ENCODE results near the gene SNAPC1.

Gene SNAPC1

DNA sequence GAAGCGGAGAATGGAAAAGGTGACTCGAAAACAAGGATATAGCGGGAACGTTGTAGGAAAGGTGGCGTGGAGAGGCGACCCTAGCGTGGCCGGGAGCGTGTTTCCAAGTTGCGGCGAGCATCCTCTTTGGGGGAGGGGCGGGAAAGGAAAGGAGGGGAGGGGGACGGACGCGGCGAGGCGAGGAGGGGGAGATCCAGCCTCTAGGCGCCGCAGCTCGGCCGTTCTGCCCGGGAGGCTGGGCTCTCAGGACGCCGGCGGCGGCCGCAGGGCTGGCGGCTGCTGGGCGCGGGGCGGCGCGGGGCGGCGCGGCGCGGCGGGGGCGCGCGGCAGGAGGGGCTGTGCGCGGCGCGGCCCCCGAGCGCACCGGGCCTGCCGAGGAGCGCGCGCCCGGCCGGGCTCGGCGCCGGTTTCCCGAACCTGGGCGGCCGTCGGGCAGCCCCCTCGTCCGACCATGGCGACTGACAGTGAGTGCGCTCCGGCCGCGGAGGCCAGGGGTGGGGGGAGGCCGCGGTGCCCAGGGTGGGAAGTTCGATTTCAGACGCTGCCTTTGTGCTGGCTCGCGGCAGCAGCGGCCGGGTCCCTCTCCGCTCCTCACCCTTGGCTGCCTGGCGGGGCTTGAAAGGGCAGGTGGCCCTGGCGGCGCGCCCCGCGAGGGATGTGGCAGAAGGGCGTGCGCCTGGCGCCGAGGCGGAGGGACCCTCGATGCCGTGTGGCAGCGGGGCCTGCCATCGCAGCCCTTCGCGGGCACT lies 50.3 kb downstream of the SNAPC1 start, which contains the start of gene SYT16:
TSS of gene SYT16 (plus strand) at position 357 of the 749 bp plus-strand sequence.
- DNase-seq (ENCODE audit: low spot score): no peak

DNA sequence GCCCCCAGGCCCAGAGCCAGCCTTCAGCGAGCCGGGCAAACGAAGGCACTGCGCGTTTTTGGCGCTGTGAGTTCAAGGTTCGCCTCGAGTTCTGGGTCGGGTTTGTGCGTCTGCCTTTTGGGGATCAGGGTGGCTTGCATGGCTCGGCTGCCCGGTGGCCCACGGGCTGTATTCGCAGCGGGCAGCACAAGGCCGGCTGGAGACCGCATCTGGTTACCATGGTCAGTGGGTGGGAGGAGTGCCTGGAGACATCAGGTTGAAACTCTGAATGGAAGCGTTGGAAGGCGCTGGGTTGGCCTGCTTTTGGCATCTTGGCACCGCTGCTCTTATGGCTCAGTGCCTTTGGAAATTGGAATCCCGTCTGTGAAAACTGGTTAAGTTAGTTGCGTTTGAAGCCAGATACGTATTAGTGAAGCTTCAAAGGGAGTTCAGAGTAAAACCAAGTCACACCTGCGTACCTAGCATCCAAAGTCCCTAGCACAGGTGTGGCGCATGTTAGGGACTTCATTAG lies 50.9 kb downstream of the SNAPC1 start:
- no peak for DNase-seq (ENCODE audit: low spot score)

DNA sequence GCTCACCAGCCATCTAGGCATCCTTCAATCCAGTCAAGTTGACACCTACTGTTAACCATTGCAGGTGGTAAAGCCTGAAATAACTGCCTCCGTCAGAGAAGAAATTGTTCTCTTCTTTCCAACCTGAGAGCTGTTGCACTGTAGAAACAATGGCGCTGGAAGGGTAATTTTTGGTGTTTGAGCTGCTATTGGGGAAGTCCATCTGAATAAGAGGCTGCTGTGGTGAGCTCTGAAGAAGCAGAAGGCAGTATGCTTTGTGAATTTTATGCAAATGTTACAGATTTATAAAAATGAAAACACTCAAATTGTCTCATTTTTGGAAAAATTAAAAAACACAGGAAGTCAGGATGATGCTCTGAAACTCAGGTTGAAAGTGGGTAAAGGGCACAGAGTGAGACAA lies 60.2 kb downstream of the SNAPC1 start:
- no peak for DNase-seq (ENCODE audit: low spot score)

DNA sequence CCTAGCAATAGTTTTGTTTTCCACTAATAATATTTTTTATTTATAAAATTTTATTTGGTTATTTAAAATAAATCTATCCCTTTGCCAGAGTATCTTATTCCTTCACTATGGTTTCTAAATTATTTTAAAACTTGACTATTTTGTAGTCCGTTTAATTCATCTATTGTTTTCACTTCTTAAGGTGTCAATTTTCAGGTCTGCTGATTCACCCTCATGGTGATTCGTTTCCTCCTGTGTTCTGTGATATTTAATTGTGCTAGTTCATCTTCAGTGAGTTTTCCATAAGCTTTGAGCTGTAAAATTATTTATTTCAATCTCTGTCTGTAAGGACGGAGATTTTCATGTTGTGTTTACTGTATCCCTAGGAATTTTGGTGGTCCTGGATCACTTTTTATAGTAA lies 70.6 kb downstream of the SNAPC1 start:
- DNase-seq (ENCODE audit: low spot score): no peak

- no peak for DNase-seq (ENCODE audit: low spot score)
These were observed 74.0 kb downstream of the SNAPC1 start for GRCh38 chr14:61836184-61836583.

- no peak for DNase-seq (ENCODE audit: low spot score)
These were observed 74.6 kb downstream of the SNAPC1 start for GRCh38 chr14:61836807-61837206.

DNA sequence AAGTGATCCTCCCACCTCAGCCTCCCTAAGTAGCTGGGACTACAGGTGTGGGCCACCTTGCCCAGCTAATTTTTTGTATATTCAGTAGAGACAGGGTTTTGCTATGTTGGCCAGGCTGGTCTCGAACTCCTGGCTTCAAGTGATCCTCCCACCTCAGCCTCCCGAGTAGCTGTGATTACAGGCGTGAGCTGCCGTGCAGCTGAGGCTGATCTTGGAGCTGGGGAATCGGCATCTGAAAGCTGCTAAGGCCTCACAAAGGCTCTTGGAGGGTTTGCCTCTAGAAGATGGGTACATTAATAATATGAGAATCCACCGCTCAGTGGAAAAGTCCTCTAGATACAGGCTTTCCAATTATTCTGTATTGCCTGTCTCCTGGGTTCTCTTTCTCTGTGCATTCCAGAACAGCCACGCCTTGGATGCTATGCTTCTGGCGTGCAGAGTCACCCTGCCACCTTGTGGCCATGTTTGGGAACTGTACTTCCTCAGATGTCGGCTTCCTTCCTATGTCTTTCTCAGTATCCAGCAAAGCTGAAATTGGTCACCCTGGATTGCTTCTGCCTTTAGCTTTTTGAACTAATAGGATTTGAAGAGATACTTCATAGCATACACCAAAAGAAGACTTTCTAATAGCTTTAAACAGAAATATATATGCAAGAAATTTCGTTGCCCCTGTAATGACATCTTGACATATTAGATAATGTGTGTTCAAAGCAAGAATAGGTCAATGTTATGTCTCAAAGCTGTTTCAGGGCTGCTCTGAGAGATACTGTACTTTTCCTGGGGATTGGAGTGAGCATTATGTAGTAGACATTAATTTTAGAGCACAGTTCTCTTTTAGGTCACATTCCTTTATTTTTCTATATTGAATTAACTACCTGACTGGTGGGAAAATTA lies 75.4 kb downstream of the SNAPC1 start:
- peak; percentile 79 for DNase-seq (ENCODE audit: low spot score)

GRCh38 chr14:61838661-61839245 lies 76.5 kb downstream of the SNAPC1 start:
- DNase-seq (ENCODE audit: low spot score): no peak

DNA sequence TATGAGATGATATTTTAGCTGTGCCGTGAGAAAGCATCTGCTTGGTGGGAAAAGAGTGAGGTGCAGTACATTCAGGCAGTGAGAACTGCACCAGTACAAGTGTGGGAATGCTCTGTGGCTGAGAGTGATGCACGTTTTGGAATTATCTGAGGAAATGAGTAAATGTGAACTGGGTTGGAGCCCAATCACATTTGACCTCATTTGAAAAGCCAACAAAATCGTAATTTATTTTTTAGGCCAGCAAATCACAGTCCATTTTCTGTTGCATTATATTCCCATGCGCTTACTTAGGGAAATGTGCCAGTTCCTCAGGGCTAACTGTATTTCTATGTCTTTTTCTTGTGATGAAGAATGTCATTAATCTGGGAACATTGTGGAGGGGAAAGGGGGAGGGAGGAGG lies 77.3 kb downstream of the SNAPC1 start:
- DNase-seq (ENCODE audit: low spot score): no peak

- DNase-seq (ENCODE audit: low spot score): peak; percentile 46
These were observed 78.9 kb downstream of the SNAPC1 start for GRCh38 chr14:61841145-61841544.

All from kidney capillary endothelial cell (primary cell).